Kidney capillary endothelial cell (primary cell): ENCODE measurements around the gene KLRC2.
"Not testable (repeated sequence)": the region's sequence is repeated elsewhere in the genome, so short reads cannot be mapped to it uniquely, and the experiment has no call there.

ENCODE experiments used
- DNase-seq: peaks from one replicate; pipeline ENCODE4 v3.0.0-alpha.2; 2018; ENCODE audit warnings: low spot score

KLRC2 gene

GRCh38 chr12:10405294-10405693 is 30.5 kb downstream of the KLRC2 start:
- no peak for DNase-seq

GRCh38 chr12:10404798-10405197 is 31.0 kb downstream of the KLRC2 start:
- DNase-seq: no peak

GRCh38 chr12:10400829-10401228 is 35.0 kb downstream of the KLRC2 start:
- no peak for DNase-seq

- DNase-seq: no peak
Measured at GRCh38 chr12:10398168-10398567, 37.6 kb downstream of the KLRC2 start.

- no peak for DNase-seq
Measured at GRCh38 chr12:10397296-10397695, 38.5 kb downstream of the KLRC2 start.

- DNase-seq: not testable (repeated sequence)
Measured at GRCh38 chr12:10396176-10396575, 39.6 kb downstream of the KLRC2 start.

GRCh38 chr12:10395390-10395998 is 40.3 kb downstream of the KLRC2 start:
- no peak for DNase-seq

GRCh38 chr12:10394531-10395152 is 41.2 kb downstream of the KLRC2 start:
- not testable (repeated sequence) for DNase-seq

GRCh38 chr12:10393291-10393690 is 42.5 kb downstream of the KLRC2 start:
- DNase-seq: no peak

GRCh38 chr12:10392394-10392930 is 43.3 kb downstream of the KLRC2 start:
- DNase-seq: no peak

GRCh38 chr12:10390991-10391390 is 44.8 kb downstream of the KLRC2 start:
- not testable (repeated sequence) for DNase-seq

GRCh38 chr12:10389904-10390303 is 45.9 kb downstream of the KLRC2 start, which contains the start of gene KLRK1:
KLRK1 (minus strand) TSS chr12:10390041; CDS start chr12:10388810, 1,231 bp downstream.
- DNase-seq: no peak

GRCh38 chr12:10388624-10389413 is 47.0 kb downstream of the KLRC2 start:
- no peak for DNase-seq

- DNase-seq: not testable (repeated sequence)
Measured at GRCh38 chr12:10387498-10387897, 48.3 kb downstream of the KLRC2 start.

GRCh38 chr12:10386857-10387256 is 49.0 kb downstream of the KLRC2 start:
- DNase-seq: no peak

- DNase-seq: no peak
Measured at GRCh38 chr12:10385166-10385613, 50.6 kb downstream of the KLRC2 start.

GRCh38 chr12:10384191-10384590 is 51.6 kb downstream of the KLRC2 start:
- DNase-seq: no peak

GRCh38 chr12:10381928-10382628 is 53.7 kb downstream of the KLRC2 start:
- DNase-seq: no peak
